MCF 10A (cell line): Measurements from ENCODE around the gene OSBPL7. TPM values are rescaled to one million over a fixed set of nuclear protein-coding genes. Genes with fewer than 3 reads are reported as not detected.

Source experiments
- BruUV-seq: library from RNA; stranded (reverse); fragments of 400-500 nt; replicated peaks from 2 replicates; lab custom pipeline; 2021; lab: Mats Ljungman, UMichigan
- CTCF ChIA-PET: fragments of 300-600 bp; sonication (Branson Sonifier 250); formaldehyde crosslinking; extraction: SDS; loops from one replicate; lab custom pipeline; 2021; ENCODE audit warnings: antibody characterized with exemption, inconsistent platforms; lab: Yijun Ruan, JAX
- POLR2A ChIA-PET: fragments of 300-600, 350-650 bp; sonication (Branson Sonifier 250); formaldehyde crosslinking; extraction: SDS; loops from one replicate; lab custom pipeline; 2020; ENCODE audit warnings: antibody characterized with exemption, inconsistent platforms; lab: Yijun Ruan, JAX
- DNase-seq: peaks from one replicate; pipeline ENCODE4 v3.0.0-alpha.2; 2018; ENCODE audit not compliant: unreplicated experiment
- H3K27ac Mint-ChIP-seq: one replicate; pipeline ENCODE4 v1.8.0; 2022; ENCODE audit warnings: mild to moderate bottlenecking, low read depth, mixed read lengths; ENCODE audit not compliant: unreplicated experiment
- H3K27me3 Mint-ChIP-seq: one replicate; pipeline ENCODE4 v1.8.0; 2022; ENCODE audit warnings: mixed read lengths; ENCODE audit not compliant: insufficient read depth, unreplicated experiment
- H3K36me3 Mint-ChIP-seq: one replicate; pipeline ENCODE4 v1.8.0; 2022; ENCODE audit warnings: mild to moderate bottlenecking, moderate library complexity, mixed read lengths; ENCODE audit not compliant: insufficient read depth, unreplicated experiment
- H3K4me1 Mint-ChIP-seq: one replicate; pipeline ENCODE4 v1.8.0; 2022; ENCODE audit warnings: mixed read lengths; ENCODE audit not compliant: insufficient read depth, unreplicated experiment
- H3K4me3 Mint-ChIP-seq: one replicate; pipeline ENCODE4 v1.8.0; 2022; ENCODE audit warnings: mild to moderate bottlenecking, moderate library complexity, mixed read lengths; ENCODE audit not compliant: unreplicated experiment
- H3K9me3 Mint-ChIP-seq: one replicate; pipeline ENCODE4 v1.8.0; 2022; ENCODE audit warnings: mixed read lengths; ENCODE audit not compliant: unreplicated experiment
- intact Hi-C: fragments of 100-400 bp; cut with micrococcal nuclease; formaldehyde crosslinking; loops from 2 replicates; pipeline ENCODE4 v1.14.1; 2022
- total RNA-seq: library from RNA; stranded (reverse); gene quantifications from 2 replicates; pipeline ENCODE4 v1.2.3, GENCODE V29; 2022
- TF ChIP-seq, protein P1 (sequence below): fragments of 200-600 bp; IDR thresholded peaks from one replicate; pipeline ENCODE4 v1.8.0; 2022; ENCODE audit warnings: antibody characterized with exemption, mild to moderate bottlenecking; ENCODE audit not compliant: unreplicated experiment

The OSBPL7 gene
- total RNA-seq, 1 experiment from 2014 or later, result 4.7 TPM

DNA sequence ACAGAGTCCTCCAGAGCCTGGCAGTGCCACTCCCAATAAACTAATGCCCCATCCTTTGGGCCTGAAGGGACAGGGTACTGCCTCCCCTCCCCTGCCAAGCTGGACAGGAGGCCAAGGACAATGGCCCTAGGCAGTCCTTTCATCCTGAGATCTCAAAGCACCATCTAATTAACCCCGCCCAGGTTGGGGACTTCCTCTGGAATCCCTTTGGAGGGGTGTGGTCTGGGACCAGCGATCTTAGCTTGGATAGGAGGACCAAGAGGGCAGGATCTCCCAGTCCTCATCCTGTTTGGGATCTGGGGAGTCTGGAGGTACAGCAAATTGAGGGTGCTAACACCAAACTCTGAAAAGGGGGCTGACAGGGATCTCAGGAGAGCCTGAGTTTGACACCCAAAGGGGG lies 47.5 kb upstream of the OSBPL7 start:
- H3K4me3 Mint-ChIP-seq, result no peak overlapping the region
- BruUV-seq, result no TSS peak
- no peaks in the 10 kb centered on the region for H3K9me3 Mint-ChIP-seq
- peaks cover 24% of the 10 kb centered on the region for H3K27me3 Mint-ChIP-seq
- DNase-seq, result no peak
- H3K27ac Mint-ChIP-seq, result no peak overlapping the region
- H3K36me3 Mint-ChIP-seq, result no peaks in the 10 kb centered on the region
- intact Hi-C loops, result no loop called here
- TF ChIP-seq, protein P1, sequence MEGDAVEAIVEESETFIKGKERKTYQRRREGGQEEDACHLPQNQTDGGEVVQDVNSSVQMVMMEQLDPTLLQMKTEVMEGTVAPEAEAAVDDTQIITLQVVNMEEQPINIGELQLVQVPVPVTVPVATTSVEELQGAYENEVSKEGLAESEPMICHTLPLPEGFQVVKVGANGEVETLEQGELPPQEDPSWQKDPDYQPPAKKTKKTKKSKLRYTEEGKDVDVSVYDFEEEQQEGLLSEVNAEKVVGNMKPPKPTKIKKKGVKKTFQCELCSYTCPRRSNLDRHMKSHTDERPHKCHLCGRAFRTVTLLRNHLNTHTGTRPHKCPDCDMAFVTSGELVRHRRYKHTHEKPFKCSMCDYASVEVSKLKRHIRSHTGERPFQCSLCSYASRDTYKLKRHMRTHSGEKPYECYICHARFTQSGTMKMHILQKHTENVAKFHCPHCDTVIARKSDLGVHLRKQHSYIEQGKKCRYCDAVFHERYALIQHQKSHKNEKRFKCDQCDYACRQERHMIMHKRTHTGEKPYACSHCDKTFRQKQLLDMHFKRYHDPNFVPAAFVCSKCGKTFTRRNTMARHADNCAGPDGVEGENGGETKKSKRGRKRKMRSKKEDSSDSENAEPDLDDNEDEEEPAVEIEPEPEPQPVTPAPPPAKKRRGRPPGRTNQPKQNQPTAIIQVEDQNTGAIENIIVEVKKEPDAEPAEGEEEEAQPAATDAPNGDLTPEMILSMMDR, result no peak
- ChIA-PET POLR2A (no interaction called here), CTCF (interaction anchor here (0.6 to 2.9 kb wide), 4 partner anchors 20 to 465 kb away, joined by 3 to 16 read pairs (median 4); partner anchors contain the start of gene SCRN2)
- H3K4me1 Mint-ChIP-seq, result peaks cover 8% of the 10 kb centered on the region

DNA sequence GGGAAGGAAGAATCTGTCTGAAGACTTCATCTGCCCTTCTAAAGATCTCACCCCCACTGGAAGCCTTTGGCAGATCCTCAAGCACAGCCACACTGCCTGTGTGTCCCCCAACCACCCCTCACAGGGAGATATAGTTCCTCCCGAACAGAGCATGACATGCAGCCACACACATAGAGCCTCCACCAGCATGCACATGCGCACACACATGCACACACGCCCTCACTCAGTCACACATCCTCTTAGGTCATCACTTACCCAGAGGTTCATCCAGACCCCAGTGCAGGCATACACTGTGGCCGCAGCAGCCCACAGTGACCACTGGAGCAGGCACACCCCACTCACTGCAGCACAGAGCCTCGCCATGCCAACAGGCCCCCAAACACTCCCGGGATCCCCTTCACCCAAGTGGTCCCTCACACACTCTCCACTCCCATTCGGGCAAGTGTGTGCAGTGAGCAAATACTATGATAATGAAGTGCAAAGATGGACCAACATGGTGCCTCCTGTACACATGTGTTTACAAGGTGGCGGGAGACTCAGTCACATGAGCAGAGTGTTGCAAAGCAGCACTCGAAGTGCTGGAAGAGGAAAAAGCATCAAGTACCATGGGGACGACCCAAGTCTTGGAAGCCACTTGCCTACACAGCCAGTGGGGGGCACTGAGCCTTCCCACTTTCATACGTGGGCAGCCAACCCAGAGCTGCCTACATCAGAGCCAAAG lies 46.4 kb upstream of the OSBPL7 start:
- H3K27me3 Mint-ChIP-seq, result peaks cover 24% of the 10 kb centered on the region
- peaks cover 13% of the 10 kb centered on the region for H3K4me1 Mint-ChIP-seq
- peaks cover 5% of the 10 kb centered on the region for H3K36me3 Mint-ChIP-seq
- no peaks in the 10 kb centered on the region for H3K9me3 Mint-ChIP-seq
- no peak overlapping the region for H3K4me3 Mint-ChIP-seq
- intact Hi-C loops, result no loop called here
- H3K27ac Mint-ChIP-seq, result no peak overlapping the region
- DNase-seq, result no peak
- no TSS peak for BruUV-seq
- TF ChIP-seq, protein P1, result no peak
- ChIA-PET POLR2A (no interaction called here), CTCF (interaction anchor here (2.9 kb wide), 1 partner anchor 26 kb away, joined by 16 read pairs; the partner anchor contains the start of gene SCRN2)

DNA sequence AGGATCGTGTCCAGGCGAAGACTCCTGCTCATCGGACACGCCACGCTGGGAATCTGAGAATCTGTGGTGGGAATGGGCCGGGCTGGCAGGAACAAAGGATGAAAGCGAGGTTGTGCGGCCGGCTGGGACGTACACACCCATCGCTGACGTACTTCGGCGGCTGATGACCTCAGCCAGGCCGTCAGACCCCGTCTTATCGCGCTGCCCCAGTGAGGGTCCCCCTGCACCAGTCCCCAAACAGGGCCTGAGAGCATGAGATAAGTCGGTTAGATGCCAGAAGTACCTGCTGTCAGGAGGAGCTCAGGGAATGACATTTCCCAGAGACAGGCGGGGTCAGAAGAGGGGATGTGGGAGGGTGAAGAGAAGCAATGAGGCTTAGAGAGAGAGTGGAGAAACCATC lies 45.3 kb upstream of the OSBPL7 start:
- CTCF ChIA-PET, result interaction anchor here (2.9 kb wide), 1 partner anchor 25 kb away, joined by 16 read pairs; the partner anchor contains the start of gene SCRN2
- no peak for DNase-seq
- intact Hi-C loops, result no loop called here
- BruUV-seq, result no TSS peak
- Mint-ChIP-seq H3K4me3 (no peak overlapping the region), H3K4me1 (peaks cover 21% of the 10 kb centered on the region), H3K36me3 (peaks cover 7% of the 10 kb centered on the region), H3K27ac (no peak overlapping the region), H3K27me3 (peaks cover 24% of the 10 kb centered on the region), H3K9me3 (no peaks in the 10 kb centered on the region)
- TF ChIP-seq, protein P1, result no peak
- POLR2A ChIA-PET, result no interaction called here

DNA sequence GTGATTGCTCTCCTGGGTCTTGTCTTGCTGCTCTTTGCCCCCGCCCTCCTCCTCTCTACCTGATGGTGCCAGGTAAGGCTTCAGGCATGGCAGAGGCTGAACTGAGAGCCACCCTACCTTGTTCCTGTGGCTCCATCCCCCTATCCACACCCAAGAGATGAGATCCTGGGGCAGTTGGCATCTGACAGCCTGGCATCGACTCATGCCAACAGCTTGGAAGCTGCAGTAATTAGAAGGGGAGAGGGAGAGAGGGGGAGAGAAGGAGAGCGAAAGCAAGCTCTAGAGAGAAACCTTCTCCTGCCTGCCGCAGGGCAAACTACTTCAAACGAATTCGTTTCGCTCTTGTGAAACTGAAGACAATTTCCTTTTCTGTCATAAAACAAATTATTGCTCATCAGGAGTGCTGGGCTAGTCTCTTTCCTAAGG lies 43.2 kb upstream of the OSBPL7 start:
- H3K27ac Mint-ChIP-seq, result peak overlapping the region; percentile 25
- peaks cover 21% of the 10 kb centered on the region for H3K4me1 Mint-ChIP-seq
- H3K4me3 Mint-ChIP-seq, result peak overlapping the region; percentile 56
- POLR2A ChIA-PET, result interaction anchor here (0.5 to 2.4 kb wide), 8 partner anchors 14 to 32 kb away, joined by 3 to 19 read pairs (median 4); partner anchors contain the start of genes SP2 and SP6
- intact Hi-C loops, result no loop called here
- BruUV-seq, result no TSS peak
- peak; percentile 79 for DNase-seq
- H3K36me3 Mint-ChIP-seq, result peaks cover 7% of the 10 kb centered on the region
- H3K9me3 Mint-ChIP-seq, result no peaks in the 10 kb centered on the region
- CTCF ChIA-PET, result interaction anchor here (0.6 to 2.4 kb wide), 7 partner anchors 15 to 487 kb away, joined by 3 to 14 read pairs (median 3); partner anchors contain the start of genes CDK5RAP3 and SP6
- H3K27me3 Mint-ChIP-seq, result peaks cover 3% of the 10 kb centered on the region
- TF ChIP-seq, protein P1, result no peak
